Kidney tubule cell (primary cell): ENCODE data around the gene SPEM1.
"Not testable (repeated sequence)": the region's sequence is repeated elsewhere in the genome, so short reads cannot be mapped to it uniquely, and the experiment has no call there.

Source experiments
- DNase-seq: peaks from one replicate; pipeline ENCODE4 v3.0.0-alpha.2; 2018; ENCODE audit warnings: low spot score

The SPEM1 gene

GRCh38 chr17:7441266-7441665 lies 21.1 kb downstream of the SPEM1 start:
- DNase-seq, result no peak

- no peak for DNase-seq
Measured at GRCh38 chr17:7442142-7442541, 22.0 kb downstream of the SPEM1 start.

GRCh38 chr17:7443499-7444485 lies 23.7 kb downstream of the SPEM1 start:
- peak; percentile 45 for DNase-seq

GRCh38 chr17:7444682-7445618 lies 24.8 kb downstream of the SPEM1 start, which contains the start of gene CHRNB1:
TSS of gene CHRNB1 (plus strand) at chr17:7445061. CDS start at chr17:7445128, 67 bp downstream.
- peak; percentile 78 for DNase-seq

GRCh38 chr17:7445619-7445968 lies 25.5 kb downstream of the SPEM1 start:
- DNase-seq, result peak; percentile 68

GRCh38 chr17:7448461-7448860 lies 28.3 kb downstream of the SPEM1 start:
- no peak for DNase-seq

GRCh38 chr17:7459961-7460545 lies 39.9 kb downstream of the SPEM1 start:
- no peak for DNase-seq

- no peak for DNase-seq
Measured at GRCh38 chr17:7460850-7461660, 40.9 kb downstream of the SPEM1 start.

GRCh38 chr17:7462474-7463371 lies 42.6 kb downstream of the SPEM1 start:
- DNase-seq, result no peak

GRCh38 chr17:7463372-7463846 lies 43.3 kb downstream of the SPEM1 start:
- no peak for DNase-seq

- DNase-seq, result no peak
Measured at GRCh38 chr17:7464081-7464480, 44.0 kb downstream of the SPEM1 start.

GRCh38 chr17:7465597-7466275 lies 45.6 kb downstream of the SPEM1 start:
- no peak for DNase-seq

- DNase-seq, result no peak
Measured at GRCh38 chr17:7466318-7466638, 46.2 kb downstream of the SPEM1 start.

- DNase-seq, result peak; percentile 64
Measured at GRCh38 chr17:7466639-7467341, 46.7 kb downstream of the SPEM1 start.

GRCh38 chr17:7467498-7467897 lies 47.4 kb downstream of the SPEM1 start:
- no peak for DNase-seq

GRCh38 chr17:7468290-7468689 lies 48.2 kb downstream of the SPEM1 start:
- no peak for DNase-seq

GRCh38 chr17:7468804-7469389 lies 48.8 kb downstream of the SPEM1 start:
- no peak for DNase-seq

- DNase-seq, result not testable (repeated sequence)
Measured at GRCh38 chr17:7469843-7470242, 49.7 kb downstream of the SPEM1 start.
